ENCODE measurements around the gene RGS14. TPM values are rescaled to one million over a fixed set of nuclear protein-coding genes. Genes with fewer than 3 reads are reported as not detected.

RGS14 gene
- total RNA-seq, 1 donor from 2014 or later, result 8.4 TPM

DNA sequence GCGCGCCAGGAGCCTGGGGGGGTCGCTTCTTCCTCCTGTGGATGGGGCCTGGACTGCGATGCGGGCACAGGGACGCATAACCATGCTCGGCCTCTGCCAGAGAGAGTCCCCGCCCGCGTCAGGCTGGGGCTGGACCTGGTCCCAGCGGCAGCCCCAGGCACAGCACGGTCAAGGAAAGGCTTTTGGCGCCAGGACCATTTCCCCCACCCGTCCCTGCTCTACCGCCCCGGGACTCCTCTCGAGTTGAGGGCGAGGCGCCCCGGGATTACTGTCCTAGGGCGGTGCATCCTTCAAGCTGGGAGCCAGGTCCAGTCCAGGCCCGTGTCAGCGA is 46.4 kb upstream of the RGS14 start:
- TF ChIP-seq, protein P1, sequence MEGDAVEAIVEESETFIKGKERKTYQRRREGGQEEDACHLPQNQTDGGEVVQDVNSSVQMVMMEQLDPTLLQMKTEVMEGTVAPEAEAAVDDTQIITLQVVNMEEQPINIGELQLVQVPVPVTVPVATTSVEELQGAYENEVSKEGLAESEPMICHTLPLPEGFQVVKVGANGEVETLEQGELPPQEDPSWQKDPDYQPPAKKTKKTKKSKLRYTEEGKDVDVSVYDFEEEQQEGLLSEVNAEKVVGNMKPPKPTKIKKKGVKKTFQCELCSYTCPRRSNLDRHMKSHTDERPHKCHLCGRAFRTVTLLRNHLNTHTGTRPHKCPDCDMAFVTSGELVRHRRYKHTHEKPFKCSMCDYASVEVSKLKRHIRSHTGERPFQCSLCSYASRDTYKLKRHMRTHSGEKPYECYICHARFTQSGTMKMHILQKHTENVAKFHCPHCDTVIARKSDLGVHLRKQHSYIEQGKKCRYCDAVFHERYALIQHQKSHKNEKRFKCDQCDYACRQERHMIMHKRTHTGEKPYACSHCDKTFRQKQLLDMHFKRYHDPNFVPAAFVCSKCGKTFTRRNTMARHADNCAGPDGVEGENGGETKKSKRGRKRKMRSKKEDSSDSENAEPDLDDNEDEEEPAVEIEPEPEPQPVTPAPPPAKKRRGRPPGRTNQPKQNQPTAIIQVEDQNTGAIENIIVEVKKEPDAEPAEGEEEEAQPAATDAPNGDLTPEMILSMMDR (IDR thresholded peaks at IDR 0.05; ENCODE audit: insufficient read depth, low read length, severe bottlenecking), result no peak
- DNase-seq (ENCODE audit: low read depth) (no peak), FAIRE-seq (no peak)
- Histone ChIP-seq H3K4me3 (ENCODE audit: low read depth, low read length) (peak overlapping the region; percentile 73), H3K36me3 (ENCODE audit: control insufficient read depth, insufficient read depth, low read length) (no peaks in the 10 kb centered on the region), H3K27me3 (ENCODE audit: control insufficient read depth, insufficient read depth, low read length) (no peaks in the 10 kb centered on the region)

DNA sequence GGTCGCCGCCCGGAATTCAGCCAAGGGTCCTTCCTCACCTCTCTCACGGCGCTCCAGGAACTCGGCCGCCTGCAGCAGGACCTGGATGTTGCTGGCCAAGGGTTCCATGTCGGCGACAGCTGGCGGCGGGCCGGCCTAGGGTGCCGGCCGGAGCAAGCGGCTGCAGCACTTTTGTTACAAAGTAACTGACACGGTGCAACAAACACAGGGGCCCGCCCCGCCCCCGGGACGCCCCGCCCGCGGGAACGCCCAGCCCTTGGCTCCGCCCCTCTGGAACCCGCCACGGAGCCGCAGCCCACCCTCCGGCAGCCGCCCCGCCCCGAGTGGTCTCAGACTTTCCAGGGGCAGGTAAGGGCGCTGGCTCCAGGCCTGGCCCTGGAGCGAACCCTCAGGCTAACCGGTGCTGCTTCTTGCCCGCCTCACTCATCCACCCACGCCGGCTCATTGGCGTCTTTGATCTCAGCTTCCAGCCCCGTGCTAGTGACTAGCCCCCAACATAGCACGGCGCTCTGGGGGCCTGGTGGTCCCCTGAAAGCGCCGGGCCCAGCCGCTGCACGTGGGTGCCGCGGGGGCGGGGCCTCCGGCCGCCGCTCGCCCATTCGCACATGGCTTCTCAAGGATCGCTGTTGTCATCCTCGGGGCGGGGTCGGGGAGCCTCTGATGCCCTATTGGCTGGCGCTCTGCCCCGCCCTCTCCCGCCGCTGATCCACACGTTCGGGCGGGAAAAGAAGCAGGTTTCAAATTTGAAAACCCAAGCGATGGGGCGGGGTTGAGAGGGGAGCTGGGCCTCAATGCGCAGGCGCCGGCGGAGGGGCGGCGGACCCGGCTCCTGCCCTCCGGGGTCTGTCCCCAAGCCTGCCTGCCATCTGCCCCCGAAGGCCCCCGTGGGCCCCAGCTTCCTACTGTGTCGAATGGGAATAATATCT is 45.7 kb upstream of the RGS14 start, which contains the start of gene MXD3:
Gene MXD3 (minus strand): TSS at position 176 of the 926 bp plus-strand sequence. CDS start 68 bp downstream, at position 108.
- Histone ChIP-seq H3K27me3 (ENCODE audit: control insufficient read depth, insufficient read depth, low read length) (no peaks in the 10 kb centered on the region), H3K4me3 (ENCODE audit: low read depth, low read length) (peak within 1 kb of the TSS; percentile 73), H3K36me3 (ENCODE audit: control insufficient read depth, insufficient read depth, low read length) (peaks cover 1% of the 10 kb centered on the region)
- FAIRE-seq, result no peak
- peak; percentile 82 for DNase-seq (ENCODE audit: low read depth)
- TF ChIP-seq, protein P1 (IDR thresholded peaks at IDR 0.05; ENCODE audit: insufficient read depth, low read length, severe bottlenecking), result no peak

DNA sequence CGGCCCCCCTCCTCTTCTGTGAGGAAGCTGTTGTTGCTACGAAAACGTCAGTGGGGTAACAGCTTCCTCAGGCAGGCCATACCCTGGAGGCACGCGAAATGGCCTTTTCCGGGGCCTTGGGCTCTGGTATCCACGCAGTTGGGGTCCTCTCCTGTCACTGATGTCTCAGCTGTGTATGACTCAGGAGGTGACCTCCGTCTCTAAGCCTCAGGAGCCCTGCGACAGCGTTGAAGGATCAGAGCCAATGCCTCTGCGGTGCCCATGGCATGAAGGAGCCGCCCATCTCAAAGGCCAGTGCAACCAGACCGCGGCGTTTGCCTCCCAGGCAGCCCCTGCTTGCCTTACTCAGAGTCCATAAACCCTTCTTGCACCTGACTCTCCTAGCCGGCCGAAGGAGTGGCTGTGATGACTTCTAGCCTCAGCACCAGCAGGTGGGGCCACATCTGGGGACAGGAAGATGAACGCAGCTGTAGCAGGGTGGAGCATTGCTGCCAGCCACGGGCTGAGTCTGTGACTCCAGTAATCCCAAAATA is 45.0 kb upstream of the RGS14 start:
- TF ChIP-seq, protein P1 (IDR thresholded peaks at IDR 0.05; ENCODE audit: insufficient read depth, low read length, severe bottlenecking), result no peak
- H3K4me3 ChIP-seq (ENCODE audit: low read depth, low read length), result no peak overlapping the region
- FAIRE-seq (no peak), DNase-seq (ENCODE audit: low read depth) (no peak)
- peaks cover 3% of the 10 kb centered on the region for H3K36me3 ChIP-seq (ENCODE audit: control insufficient read depth, insufficient read depth, low read length)
- no peaks in the 10 kb centered on the region for H3K27me3 ChIP-seq (ENCODE audit: control insufficient read depth, insufficient read depth, low read length)

DNA sequence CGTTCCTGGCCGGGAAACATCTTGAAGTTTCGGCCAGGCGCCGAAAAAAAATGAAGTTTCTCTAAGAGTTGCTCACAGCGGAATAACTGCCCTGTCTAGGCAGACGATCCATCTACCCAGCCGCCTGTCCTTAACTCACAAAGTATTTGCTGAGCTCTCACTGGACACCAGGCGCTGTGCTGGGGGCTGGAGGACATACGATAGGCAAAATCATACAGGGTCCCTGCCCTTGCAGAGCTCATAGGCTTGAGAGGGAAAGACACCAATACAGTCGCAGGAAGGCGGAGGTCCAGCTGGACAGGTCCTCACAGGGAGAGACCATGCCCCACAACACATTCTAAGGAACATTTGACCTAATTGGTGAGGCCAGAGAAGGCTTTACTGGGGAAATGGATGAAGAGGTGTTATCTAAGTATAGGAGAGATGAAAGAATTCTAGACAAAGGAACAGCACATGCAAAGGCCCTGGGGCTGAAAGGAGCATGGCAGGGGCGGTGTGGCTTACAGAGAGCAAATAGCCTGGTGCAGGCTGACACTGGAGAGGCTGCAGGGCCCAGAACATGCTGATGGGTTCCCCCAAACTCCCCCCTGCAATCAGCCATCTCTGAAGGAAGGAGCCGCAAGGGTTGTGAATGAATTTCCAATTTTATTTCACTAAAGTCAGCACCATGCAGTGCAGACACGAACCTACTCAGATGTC is 44.0 kb upstream of the RGS14 start:
- FAIRE-seq, result no peak

DNA sequence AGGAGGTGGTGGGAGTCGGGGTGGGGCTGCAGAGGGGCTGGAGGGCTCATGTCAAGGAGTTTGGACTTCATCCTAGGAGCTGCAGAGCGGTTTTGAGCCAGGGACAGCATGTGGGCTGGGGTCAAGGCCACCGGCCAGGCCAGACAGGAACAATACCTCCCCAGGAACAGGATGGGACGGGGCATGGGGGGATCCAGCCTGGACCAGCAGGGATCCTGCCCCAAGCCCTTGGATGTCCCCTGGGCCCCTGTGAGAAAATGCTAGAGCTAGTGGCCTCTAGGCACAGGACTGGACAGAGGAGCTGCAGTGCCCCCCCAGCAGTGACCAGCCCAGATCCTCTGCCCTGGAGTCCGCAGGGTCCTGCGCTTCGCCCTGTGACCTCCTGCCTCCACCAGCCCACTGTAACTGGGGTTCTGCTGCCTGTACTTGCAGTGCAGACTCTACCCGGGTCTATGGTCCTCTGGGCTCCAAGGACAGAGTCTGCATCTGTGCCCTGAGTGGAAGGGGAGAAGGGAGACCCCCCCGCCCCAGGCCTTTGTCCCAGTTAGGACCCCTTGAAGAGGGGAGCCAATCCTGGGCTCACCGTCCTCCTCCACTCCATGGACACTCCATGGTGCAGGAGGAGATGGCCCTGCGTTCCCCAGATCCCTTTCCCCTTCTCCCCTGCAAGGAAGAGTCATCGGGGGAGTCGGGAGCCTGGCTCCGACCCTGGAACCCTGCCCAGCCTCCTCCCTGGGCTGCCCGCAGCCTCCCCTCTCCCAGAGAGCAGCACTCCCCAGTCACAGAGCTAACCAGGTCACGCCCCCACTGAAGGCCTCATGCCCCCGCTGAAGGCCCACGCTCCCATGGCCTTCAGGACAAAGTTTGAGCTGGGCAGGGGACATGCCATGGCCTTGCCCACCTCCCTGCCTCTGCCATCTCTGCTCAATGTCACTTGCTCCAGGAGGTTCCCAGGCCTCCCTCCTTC is 43.1 kb upstream of the RGS14 start:
- FAIRE-seq, result no peak
- TF ChIP-seq, protein P1 (IDR thresholded peaks at IDR 0.05; ENCODE audit: insufficient read depth, low read length, severe bottlenecking), result no peak
- no peaks in the 10 kb centered on the region for H3K27me3 ChIP-seq (ENCODE audit: control insufficient read depth, insufficient read depth, low read length)
- no peak for DNase-seq (ENCODE audit: low read depth)
- H3K4me3 ChIP-seq (ENCODE audit: low read depth, low read length), result no peak overlapping the region
- H3K36me3 ChIP-seq (ENCODE audit: control insufficient read depth, insufficient read depth, low read length), result peaks cover 3% of the 10 kb centered on the region

More for the DNA sequence above, 44.0 kb upstream of the RGS14 start:
- TF ChIP-seq, protein P1 (IDR thresholded peaks at IDR 0.05; ENCODE audit: insufficient read depth, low read length, severe bottlenecking), result no peak
- peaks cover 3% of the 10 kb centered on the region for H3K36me3 ChIP-seq (ENCODE audit: control insufficient read depth, insufficient read depth, low read length)
- DNase-seq (ENCODE audit: low read depth), result no peak
- H3K4me3 ChIP-seq (ENCODE audit: low read depth, low read length), result no peak overlapping the region
- H3K27me3 ChIP-seq (ENCODE audit: control insufficient read depth, insufficient read depth, low read length), result no peaks in the 10 kb centered on the region
